CD4-positive, alpha-beta T cell (primary cell): ENCODE measurements around the gene NRSN2. TPM values are rescaled to one million over a fixed set of nuclear protein-coding genes. Genes with fewer than 3 reads are reported as not detected.
A peak's percentile ranks its signal among the peaks of the same experiment; 100 is the strongest.

ENCODE experiments used
- ATAC-seq: fragments of 200-7000 bp; cut with Tn5 transposase; one replicate; pipeline ENCODE4 v1.10.0; 2022; ENCODE audit warnings: mild to moderate bottlenecking; ENCODE audit not compliant: poor library complexity
- CTCF ChIA-PET: fragments of 350-600 bp; sonication (Branson Sonifier 250); formaldehyde crosslinking; loops from one replicate; lab custom pipeline; 2021; ENCODE audit warnings: antibody characterized with exemption, inconsistent platforms; lab: Charles Lee
- POLR2A ChIA-PET: fragments of 350-600 bp; sonication (Branson Sonifier 250); formaldehyde crosslinking; loops from one replicate; lab custom pipeline; 2021; ENCODE audit warnings: antibody characterized with exemption, inconsistent platforms; lab: Charles Lee
- DNase-seq, 14 experiments: peaks; one replicate each; pipeline ENCODE4 v3.0.0-alpha.2; 2013 to 2020; ENCODE audit warnings: mixed read lengths in 2 of 14
- H3K27ac ChIP-seq, 2 donors: one replicate each; pipeline versions ENCODE4 v1.5.1 to v1.7.0; 2013; ENCODE audit warnings: low read length in 2 of 2, low read depth in 1 of 2, mild to moderate bottlenecking in 1 of 2
- H3K27me3 ChIP-seq, 2 experiments: 1 replicate in 1 of 2; 2 replicates in 1 of 2; pipeline versions ENCODE4 v1.6.1 to v1.7.0; 2013; ENCODE audit warnings: low read length in 2 of 2, control low read depth in 1 of 2, mild to moderate bottlenecking in 1 of 2, moderate library complexity in 1 of 2; ENCODE audit not compliant: insufficient read depth in 2 of 2, control insufficient read depth in 1 of 2
- H3K36me3 ChIP-seq: one replicate; pipeline ENCODE4 v1.6.1; 2013; ENCODE audit warnings: low read length, control low read depth; ENCODE audit not compliant: insufficient read depth
- H3K4me1 ChIP-seq: one replicate; pipeline ENCODE4 v1.6.1; 2013; ENCODE audit warnings: low read length, control low read depth; ENCODE audit not compliant: insufficient read depth
- H3K4me3 ChIP-seq: one replicate; pipeline ENCODE4 v1.5.1; 2013; ENCODE audit warnings: mild to moderate bottlenecking, low read length, moderate library complexity
- H3K9me3 ChIP-seq, 2 experiments: 1 replicate in 1 of 2; 2 replicates in 1 of 2; pipeline versions ENCODE4 v1.6.1 to v1.7.0; 2013; ENCODE audit warnings: low read length in 2 of 2, mild to moderate bottlenecking in 2 of 2, control low read depth in 1 of 2, moderate library complexity in 1 of 2; ENCODE audit not compliant: control insufficient read depth in 1 of 2, insufficient read depth in 1 of 2
- H3K27ac Mint-ChIP-seq: one replicate; pipeline ENCODE4 v1.8.0; 2020; ENCODE audit warnings: mixed read lengths
- H3K27me3 Mint-ChIP-seq: one replicate; pipeline ENCODE4 v1.8.0; 2021; ENCODE audit warnings: mixed read lengths
- H3K36me3 Mint-ChIP-seq: one replicate; pipeline ENCODE4 v1.8.0; 2021; ENCODE audit warnings: low read depth, mixed read lengths
- H3K4me1 Mint-ChIP-seq: one replicate; pipeline ENCODE4 v1.8.0; 2021; ENCODE audit warnings: low read depth, mixed read lengths
- H3K4me3 Mint-ChIP-seq: one replicate; pipeline ENCODE4 v1.8.0; 2020; ENCODE audit warnings: mild to moderate bottlenecking, mixed read lengths
- H3K9me3 Mint-ChIP-seq: one replicate; pipeline ENCODE4 v1.8.0; 2020; ENCODE audit warnings: mixed read lengths
- intact Hi-C, 2 experiments: fragments of 100-400 bp; cut with DNase I in 1 of 2; cut with micrococcal nuclease in 1 of 2; formaldehyde crosslinking; loops; one replicate each; pipeline versions ENCODE4 v1.15.1 to v1.9.0; 2023 to 2025; cut with DNase I, micrococcal nuclease
- total RNA-seq, 174 experiments: library from RNA in 2 of 174; stranded (reverse) in 2 of 174; gene quantifications; one replicate each; pipeline ENCODE4 v1.2.3 and lab custom pipeline; 2021 to 2026
- TF ChIP-seq, protein P1 (sequence below): fragments of 200-600 bp; IDR thresholded peaks from one replicate; pipeline ENCODE4 v1.8.0; 2022; ENCODE audit warnings: antibody characterized with exemption, mild to moderate bottlenecking

The NRSN2 gene
- total RNA-seq, 2 experiments from 2014 or later, result 0.69 to 1.3 TPM

DNA sequence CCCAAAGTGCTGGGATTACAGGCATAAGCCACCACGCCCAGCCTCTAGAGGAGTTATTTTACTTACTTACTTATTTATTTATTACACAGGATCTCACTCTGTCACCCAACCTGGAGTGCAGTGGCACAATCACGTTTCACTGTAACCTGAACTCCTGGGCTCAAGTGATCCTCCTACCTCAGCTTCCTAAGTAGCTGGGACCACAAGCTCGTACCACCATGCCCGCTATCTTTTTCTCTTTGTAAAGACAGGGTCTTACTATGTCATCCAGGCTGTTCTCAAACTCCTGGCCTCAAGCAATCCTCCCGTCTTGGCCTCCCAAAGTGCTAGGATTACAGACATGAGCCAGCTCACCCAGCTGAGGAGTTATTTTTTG is 32.0 kb downstream of the NRSN2 start:
- intact Hi-C loops, result no loop called here
- H3K36me3 Mint-ChIP-seq, result no peaks in the 10 kb centered on the region
- DNase-seq (no peak), ATAC-seq (no peak)
- Histone ChIP-seq H3K4me3 (no peak overlapping the region), H3K36me3 (no peaks in the 10 kb centered on the region), H3K4me1 (peaks cover 17% of the 10 kb centered on the region), H3K27me3 (no peaks in the 10 kb centered on the region), H3K27ac (no peak overlapping the region), H3K9me3 (no peaks in the 10 kb centered on the region)
- no peak overlapping the region for H3K27ac Mint-ChIP-seq
- H3K4me3 Mint-ChIP-seq, result peak overlapping the region; percentile 88
- POLR2A ChIA-PET, result no interaction called here
- H3K9me3 Mint-ChIP-seq, result no peaks in the 10 kb centered on the region
- H3K4me1 Mint-ChIP-seq, result peaks cover 14% of the 10 kb centered on the region
- TF ChIP-seq, protein P1, sequence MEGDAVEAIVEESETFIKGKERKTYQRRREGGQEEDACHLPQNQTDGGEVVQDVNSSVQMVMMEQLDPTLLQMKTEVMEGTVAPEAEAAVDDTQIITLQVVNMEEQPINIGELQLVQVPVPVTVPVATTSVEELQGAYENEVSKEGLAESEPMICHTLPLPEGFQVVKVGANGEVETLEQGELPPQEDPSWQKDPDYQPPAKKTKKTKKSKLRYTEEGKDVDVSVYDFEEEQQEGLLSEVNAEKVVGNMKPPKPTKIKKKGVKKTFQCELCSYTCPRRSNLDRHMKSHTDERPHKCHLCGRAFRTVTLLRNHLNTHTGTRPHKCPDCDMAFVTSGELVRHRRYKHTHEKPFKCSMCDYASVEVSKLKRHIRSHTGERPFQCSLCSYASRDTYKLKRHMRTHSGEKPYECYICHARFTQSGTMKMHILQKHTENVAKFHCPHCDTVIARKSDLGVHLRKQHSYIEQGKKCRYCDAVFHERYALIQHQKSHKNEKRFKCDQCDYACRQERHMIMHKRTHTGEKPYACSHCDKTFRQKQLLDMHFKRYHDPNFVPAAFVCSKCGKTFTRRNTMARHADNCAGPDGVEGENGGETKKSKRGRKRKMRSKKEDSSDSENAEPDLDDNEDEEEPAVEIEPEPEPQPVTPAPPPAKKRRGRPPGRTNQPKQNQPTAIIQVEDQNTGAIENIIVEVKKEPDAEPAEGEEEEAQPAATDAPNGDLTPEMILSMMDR, result no peak
- H3K27me3 Mint-ChIP-seq, result no peaks in the 10 kb centered on the region
- CTCF ChIA-PET, result no interaction called here

DNA sequence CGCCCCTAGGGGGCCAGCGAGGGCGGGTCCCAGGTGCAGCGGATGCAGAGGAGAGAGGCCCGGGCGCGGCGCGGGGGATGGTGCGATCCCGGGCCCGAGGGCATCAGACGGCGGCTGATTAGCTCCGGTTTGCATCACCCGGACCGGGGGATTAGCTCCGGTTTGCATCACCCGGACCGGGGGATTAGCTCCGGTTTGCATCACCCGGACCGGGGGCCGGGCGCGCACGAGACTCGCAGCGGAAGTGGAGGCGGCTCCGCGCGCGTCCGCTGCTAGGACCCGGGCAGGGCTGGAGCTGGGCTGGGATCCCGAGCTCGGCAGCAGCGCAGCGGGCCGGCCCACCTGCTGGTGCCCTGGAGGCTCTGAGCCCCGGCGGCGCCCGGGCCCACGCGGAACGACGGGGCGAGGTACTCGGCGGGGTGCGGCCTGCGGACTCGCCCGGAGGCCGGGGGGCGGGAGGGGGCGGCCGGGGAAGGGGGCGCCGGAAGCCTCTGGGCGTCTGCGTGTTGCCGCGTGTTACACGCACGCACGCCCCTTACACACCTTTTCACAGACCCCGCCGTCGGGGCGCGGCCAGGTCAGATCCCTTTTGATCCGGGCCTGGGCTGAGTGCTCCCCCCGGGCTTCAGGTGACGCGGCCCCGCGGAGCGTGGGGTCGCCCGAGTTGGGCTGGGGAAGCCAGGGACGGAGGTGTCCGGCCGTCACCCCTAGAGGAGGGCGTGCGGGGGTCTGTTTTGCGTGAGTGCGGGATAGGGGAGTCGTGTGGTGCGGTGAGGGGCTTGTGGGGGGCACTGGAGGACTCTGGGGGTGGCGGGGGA is 34.1 kb downstream of the NRSN2 start:
- no peaks in the 10 kb centered on the region for H3K9me3 ChIP-seq
- H3K4me1 ChIP-seq, result peaks cover 17% of the 10 kb centered on the region
- peak; percentile 20 to 73 (median 54) for DNase-seq
- H3K36me3 Mint-ChIP-seq, result peaks cover 7% of the 10 kb centered on the region
- peak overlapping the region in 1 of 2 donors; percentile 46 for H3K27ac ChIP-seq
- TF ChIP-seq, protein P1, result no peak
- ChIA-PET POLR2A (interaction anchor here (0.7 to 2.9 kb wide), 6 partner anchors 18 to 84 kb away, joined by 3 to 24 read pairs (median 5); partner anchors contain the start of genes RBCK1, TBC1D20 and ZCCHC3), CTCF (interaction anchor here (1.0 kb wide), 1 partner anchor 82 kb away, joined by 4 read pairs; no protein-coding TSS in a partner anchor)
- peak overlapping the region; percentile 75 for H3K27ac Mint-ChIP-seq
- H3K27me3 Mint-ChIP-seq, result no peaks in the 10 kb centered on the region
- H3K9me3 Mint-ChIP-seq, result no peaks in the 10 kb centered on the region
- intact Hi-C loops, result no loop called here
- peak; percentile 48 for ATAC-seq
- H3K27me3 ChIP-seq, result no peaks in the 10 kb centered on the region
- H3K4me3 ChIP-seq, result peak overlapping the region; percentile 71
- peaks cover 2% of the 10 kb centered on the region for H3K36me3 ChIP-seq
- H3K4me1 Mint-ChIP-seq, result peaks cover 16% of the 10 kb centered on the region
- peak overlapping the region; percentile 88 for H3K4me3 Mint-ChIP-seq

DNA sequence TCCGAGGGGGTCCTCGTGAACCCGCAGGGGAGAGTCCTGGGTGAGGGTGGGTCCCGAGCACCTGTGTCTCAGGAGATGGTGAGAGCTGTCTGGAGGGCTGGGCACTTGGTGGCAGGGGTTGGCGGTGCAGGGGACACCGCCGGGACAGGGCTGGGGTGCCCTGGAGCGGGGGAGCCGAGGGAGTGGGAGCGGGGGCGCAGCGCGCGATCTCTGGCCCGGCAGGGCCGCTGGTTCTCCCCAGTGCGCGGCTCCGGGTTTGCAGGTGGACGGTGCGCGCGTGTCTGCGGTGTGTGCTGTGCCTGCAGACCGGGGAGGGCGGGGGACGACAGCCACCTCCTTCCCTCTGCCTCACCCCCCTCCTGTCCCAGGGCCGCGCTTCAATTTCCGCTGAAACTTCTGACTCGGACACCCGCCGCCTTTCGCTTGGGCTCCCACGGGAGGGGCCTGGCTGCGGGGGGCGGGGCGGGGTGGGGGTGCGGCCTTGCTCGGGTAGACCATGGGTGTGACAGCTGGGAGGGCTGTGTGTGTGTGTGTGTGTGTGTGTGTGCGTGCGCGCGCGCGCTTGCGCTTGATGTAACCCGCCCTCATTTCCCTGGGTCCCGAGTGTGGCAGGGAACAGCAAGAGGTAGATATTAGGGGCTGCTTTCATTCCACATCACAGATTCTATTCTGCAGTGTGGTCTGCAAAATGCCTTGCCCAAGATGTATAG is 34.8 kb downstream of the NRSN2 start:
- peak overlapping the region; percentile 71 for H3K4me3 ChIP-seq
- H3K27me3 ChIP-seq, result no peaks in the 10 kb centered on the region
- H3K36me3 Mint-ChIP-seq, result peaks cover 9% of the 10 kb centered on the region

More for the DNA sequence above, 34.8 kb downstream of the NRSN2 start:
- Mint-ChIP-seq H3K27ac (peak overlapping the region; percentile 75), H3K27me3 (no peaks in the 10 kb centered on the region), H3K4me1 (peaks cover 16% of the 10 kb centered on the region), H3K9me3 (no peaks in the 10 kb centered on the region), H3K4me3 (peak overlapping the region; percentile 86)
- ATAC-seq, result peak; percentile 70
- H3K4me1 ChIP-seq, result peaks cover 17% of the 10 kb centered on the region
- peak overlapping the region; percentile 2 to 46 for H3K27ac ChIP-seq
- CTCF ChIA-PET, result no interaction called here
- intact Hi-C loops, result loop anchor here in 1 of 2 experiments (2.0 kb wide), 2 partner anchors 25 to 79 kb away; no protein-coding TSS in a partner anchor
- DNase-seq, result peak; percentile 41 to 87 (median 67)
- peaks cover 3% of the 10 kb centered on the region for H3K36me3 ChIP-seq
- no peaks in the 10 kb centered on the region for H3K9me3 ChIP-seq
- POLR2A ChIA-PET, result interaction anchor here (0.8 to 2.9 kb wide), 6 partner anchors 19 to 162 kb away, joined by 3 to 24 read pairs (median 4); partner anchors contain the start of genes CSNK2A1, RBCK1, TBC1D20 and ZCCHC3
- TF ChIP-seq, protein P1, result no peak
